ENCODE data around the gene SMARCA1. TPM values are rescaled to one million over a fixed set of nuclear protein-coding genes. Genes with fewer than 3 reads are reported as not detected.

SMARCA1 gene
- total and polyA plus RNA-seq, 8 donors: 26.1 to 143 (median 122) TPM

- intact Hi-C loops (cut with DNase I): no loop called here
- no peaks in the 10 kb centered on the region for H3K4me1 ChIP-seq
- no peaks in the 10 kb centered on the region for H3K9me3 ChIP-seq
- DNase-seq (no peak), ATAC-seq (no peak)
- no peak for TF ChIP-seq CTCF (IDR thresholded peaks at IDR 0.05)
- no peak overlapping the region for H3K27ac ChIP-seq
- H3K36me3 ChIP-seq: peaks cover 0 to 11% of the 10 kb centered on the region in 2 donors
- no peak overlapping the region for H3K4me3 ChIP-seq
- no peaks in the 10 kb centered on the region for H3K27me3 ChIP-seq
These were observed 21.5 kb upstream of the SMARCA1 start for GRCh38 chrX:129544780-129545179.

- no peaks in the 10 kb centered on the region for H3K9me3 ChIP-seq
- H3K4me3 ChIP-seq: peak overlapping the region; percentile 41 to 58
- no peaks in the 10 kb centered on the region for H3K4me1 ChIP-seq
- DNase-seq (no peak), ATAC-seq (peak; percentile 76)
- intact Hi-C loops (cut with DNase I): no loop called here
- no peaks in the 10 kb centered on the region for H3K27me3 ChIP-seq
- TF ChIP-seq CTCF (IDR thresholded peaks at IDR 0.05): no peak
- H3K27ac ChIP-seq: peak overlapping the region in 1 of 2 donors; percentile 69
- H3K36me3 ChIP-seq: peaks cover 0 to 4% of the 10 kb centered on the region in 2 donors
These were observed 17.5 kb upstream of the SMARCA1 start for GRCh38 chrX:129540722-129541184.

- DNase-seq: peak; percentile 47 to 92 (median 68)
- TF ChIP-seq CTCF (IDR thresholded peaks at IDR 0.05): peak; percentile 69 to 75
- Histone ChIP-seq H3K27ac (peak within 1 kb of the TSS in 1 of 2 donors; percentile 69), H3K27me3 (no peaks in the 10 kb centered on the region), H3K9me3 (no peaks in the 10 kb centered on the region), H3K4me3 (peak within 1 kb of the TSS; percentile 41 to 58), H3K4me1 (no peaks in the 10 kb centered on the region), H3K36me3 (peaks cover 0 to 2% of the 10 kb centered on the region in 2 donors)
- intact Hi-C loops (cut with DNase I): no loop called here
- ATAC-seq: peak; percentile 96
These were observed 16.9 kb upstream of the SMARCA1 start, which contains the start of gene OCRL for GRCh38 chrX:129540068-129540653. TSS of gene OCRL (plus strand) at chrX:129540259. CDS start at chrX:129540440, 181 bp downstream.

- Histone ChIP-seq H3K9me3 (no peaks in the 10 kb centered on the region), H3K4me1 (no peaks in the 10 kb centered on the region), H3K27me3 (no peaks in the 10 kb centered on the region), H3K36me3 (no peaks in the 10 kb centered on the region), H3K4me3 (no peak overlapping the region), H3K27ac (no peak overlapping the region)
- no peak for ATAC-seq
- intact Hi-C loops (cut with DNase I): no loop called here
- no peak for DNase-seq
- no peak for TF ChIP-seq CTCF (IDR thresholded peaks at IDR 0.05)
These were observed 11.7 kb upstream of the SMARCA1 start for GRCh38 chrX:129534816-129535578.

GRCh38 chrX:129531132-129531531 is 7.8 kb upstream of the SMARCA1 start:
- no peak for ATAC-seq
- no peaks in the 10 kb centered on the region for H3K9me3 ChIP-seq
- no peak overlapping the region for H3K27ac ChIP-seq
- H3K4me1 ChIP-seq: no peaks in the 10 kb centered on the region
- no peak for DNase-seq
- TF ChIP-seq CTCF (IDR thresholded peaks at IDR 0.05): no peak
- H3K4me3 ChIP-seq: no peak overlapping the region
- H3K27me3 ChIP-seq: no peaks in the 10 kb centered on the region
- no peaks in the 10 kb centered on the region for H3K36me3 ChIP-seq
- intact Hi-C loops (cut with DNase I): no loop called here
